Stimulated activated CD4-positive, alpha-beta T cell treated with anti-CD3 and anti-CD28 coated beads, TNF-alpha, amount 100 ng/mL, for 24 hours (primary cell): ENCODE measurements around the gene NOP53.
"Not testable (repeated sequence)": the region's sequence is repeated elsewhere in the genome, so short reads cannot be mapped to it uniquely, and the experiment has no call there.

Experiments
- DNase-seq, 3 experiments: peaks; one replicate each; pipeline ENCODE4 v3.0.0-alpha.2; 2020; ENCODE audit warnings: low read depth in 3 of 3

NOP53 gene

GRCh38 chr19:47777245-47778048 is 32.1 kb downstream of the NOP53 start:
- not testable (repeated sequence) for DNase-seq

- DNase-seq = peak; percentile 50 to 79 (median 59)
Observed at GRCh38 chr19:47778049-47778953, 33.0 kb downstream of the NOP53 start, which contains the start of gene SELENOW. SELENOW (plus strand) TSS chr19:47778703; CDS start chr19:47778786, 83 bp downstream.

GRCh38 chr19:47778954-47779351 is 33.6 kb downstream of the NOP53 start:
- no peak for DNase-seq

- DNase-seq = no peak
Observed at GRCh38 chr19:47779524-47780214, 34.3 kb downstream of the NOP53 start.

GRCh38 chr19:47780215-47780551 is 34.8 kb downstream of the NOP53 start:
- no peak for DNase-seq

GRCh38 chr19:47781590-47782262 is 36.4 kb downstream of the NOP53 start:
- DNase-seq = no peak

- no peak for DNase-seq
Observed at GRCh38 chr19:47786566-47786965, 41.2 kb downstream of the NOP53 start.

- not testable (repeated sequence) for DNase-seq
Observed at GRCh38 chr19:47787307-47787706, 42.0 kb downstream of the NOP53 start.

GRCh38 chr19:47789811-47790210 is 44.5 kb downstream of the NOP53 start:
- not testable (repeated sequence) for DNase-seq

GRCh38 chr19:47790398-47790814 is 45.1 kb downstream of the NOP53 start:
- DNase-seq = peak; percentile 78 to 85 (median 80)

GRCh38 chr19:47792616-47793015 is 47.3 kb downstream of the NOP53 start:
- no peak for DNase-seq

GRCh38 chr19:47794526-47794925 is 49.2 kb downstream of the NOP53 start:
- no peak for DNase-seq

- DNase-seq = no peak
Observed at GRCh38 chr19:47796785-47797184, 51.4 kb downstream of the NOP53 start.

- DNase-seq = no peak
Observed at GRCh38 chr19:47797996-47798903, 52.9 kb downstream of the NOP53 start.

- no peak for DNase-seq
Observed at GRCh38 chr19:47798904-47799266, 53.5 kb downstream of the NOP53 start.

GRCh38 chr19:47801270-47801669 is 55.9 kb downstream of the NOP53 start:
- DNase-seq = no peak

- no peak for DNase-seq
Observed at GRCh38 chr19:47802521-47803043, 57.2 kb downstream of the NOP53 start.

- not testable (repeated sequence) for DNase-seq
Observed at GRCh38 chr19:47803148-47803547, 57.8 kb downstream of the NOP53 start.

GRCh38 chr19:47803671-47804070 is 58.3 kb downstream of the NOP53 start:
- not testable (repeated sequence) for DNase-seq

GRCh38 chr19:47804451-47804850 is 59.1 kb downstream of the NOP53 start, which contains the start of gene TPRX1:
TPRX1 (minus strand) TSS chr19:47804551; CDS start chr19:47804539, 12 bp downstream.
- DNase-seq = not testable (repeated sequence)
